Loucy (cell line): ENCODE results near the gene GIMAP1.

ENCODE experiments used
- H2AFZ ChIP-seq: fragments of 200-600 bp; sonication (generic); 2 replicates; pipeline ENCODE4 v1.6.0; 2016; ENCODE audit warnings: antibody characterized with exemption, mild to moderate bottlenecking, low read length, moderate library complexity
- H3F3A ChIP-seq: fragments of 200-600 bp; 2 replicates; pipeline ENCODE4 v1.6.0; 2016; ENCODE audit warnings: antibody characterized with exemption, low read depth, mild to moderate bottlenecking
- H3K27me3 ChIP-seq: fragments of 200-600 bp; sonication (generic); 2 replicates; pipeline ENCODE4 v1.6.1; 2014; ENCODE audit warnings: low read length, mild to moderate bottlenecking; ENCODE audit not compliant: insufficient read depth, poor library complexity, severe bottlenecking
- H3K36me3 ChIP-seq: fragments of 200-600 bp; sonication (generic); 2 replicates; pipeline ENCODE4 v1.6.1; 2016; ENCODE audit warnings: low read length; ENCODE audit not compliant: insufficient read depth
- H3K4me1 ChIP-seq: fragments of 200-600 bp; sonication (generic); 2 replicates; pipeline ENCODE4 v1.5.1; 2014; ENCODE audit warnings: low read length, mild to moderate bottlenecking; ENCODE audit not compliant: insufficient read depth, poor library complexity, severe bottlenecking
- H3K4me2 ChIP-seq: fragments of 200-600 bp; sonication (generic); 2 replicates; pipeline ENCODE4 v1.6.0; 2014; ENCODE audit warnings: antibody characterized with exemption, low read length, low read depth, mild to moderate bottlenecking; ENCODE audit not compliant: poor library complexity, severe bottlenecking
- H3K4me3 ChIP-seq: fragments of 200-600 bp; sonication (generic); 2 replicates; pipeline ENCODE4 v1.5.1; 2014; ENCODE audit warnings: low read length, mild to moderate bottlenecking, mixed read lengths; ENCODE audit not compliant: poor library complexity, severe bottlenecking
- H3K79me2 ChIP-seq: fragments of 200-600 bp; sonication (generic); 2 replicates; pipeline ENCODE4 v1.6.1; 2014; ENCODE audit warnings: low read length; ENCODE audit not compliant: insufficient read depth
- H3K9ac ChIP-seq: fragments of 200-600 bp; sonication (generic); 2 replicates; pipeline ENCODE4 v1.6.0; 2014; ENCODE audit warnings: mild to moderate bottlenecking, low read depth, low read length, moderate library complexity; ENCODE audit not compliant: poor library complexity, severe bottlenecking
- H3K9me2 ChIP-seq: fragments of 200-600 bp; sonication (generic); replicated peaks from 2 replicates; pipeline ENCODE4 v1.6.1; 2016; ENCODE audit warnings: low read depth, low read length, mixed read lengths
- H3K9me3 ChIP-seq: fragments of 200-600 bp; sonication (generic); 2 replicates; pipeline ENCODE4 v1.6.1; 2014; ENCODE audit warnings: mild to moderate bottlenecking, antibody characterized with exemption, low read length, low read depth; ENCODE audit not compliant: insufficient read depth
- H4K20me1 ChIP-seq: fragments of 200-600 bp; sonication (generic); 2 replicates; pipeline ENCODE4 v1.6.0; 2014; ENCODE audit warnings: antibody characterized with exemption, low read length, mild to moderate bottlenecking; ENCODE audit not compliant: insufficient read depth, poor library complexity, severe bottlenecking
- CTCF ChIP-seq: fragments of 200-600 bp; sonication (generic); conservative IDR thresholded peaks from 2 replicates; pipeline ENCODE4 v1.5.1; 2014; ENCODE audit warnings: mild to moderate bottlenecking, antibody characterized with exemption, low read length
- EZH2phosphoT487 ChIP-seq: fragments of 200-600 bp; IDR thresholded peaks from 2 replicates; pipeline ENCODE4 v1.6.1; 2018; ENCODE audit warnings: antibody characterized with exemption, mild to moderate bottlenecking, moderate library complexity, borderline replicate concordance

The GIMAP1 gene

GRCh38 chr7:150685219-150686029, 31.0 kb upstream of the GIMAP1 start, which contains the start of gene GIMAP2:
Gene GIMAP2, plus strand, starts transcription at chr7:150685706. Its CDS starts 1,354 bp downstream, at chr7:150687060.
- no peak for TF ChIP-seq CTCF
- TF ChIP-seq EZH2phosphoT487: no peak
- peak within 1 kb of the TSS; percentile 81 for H3K4me3 ChIP-seq
- peaks cover 6% of the 10 kb centered on the region for H3K36me3 ChIP-seq
- no peaks in the 10 kb centered on the region; the same call in 1 of the 2 replicates for H3K9me3 ChIP-seq
- H2AFZ ChIP-seq: peak within 1 kb of the TSS; percentile 75; the same call in 1 of the 2 replicates
- H3K9me2 ChIP-seq: no peaks in the 10 kb centered on the region
- H3K9ac ChIP-seq: peak within 1 kb of the TSS; percentile 90
- H3K4me2 ChIP-seq: peak within 1 kb of the TSS; percentile 86
- H3F3A ChIP-seq: no peaks in the 10 kb centered on the region
- H3K4me1 ChIP-seq: peaks cover 39% of the 10 kb centered on the region
- peaks cover 53% of the 10 kb centered on the region for H3K79me2 ChIP-seq
- H3K27me3 ChIP-seq: no peaks in the 10 kb centered on the region
- no peaks in the 10 kb centered on the region for H4K20me1 ChIP-seq

GRCh38 chr7:150686030-150686631, 30.3 kb upstream of the GIMAP1 start:
- H3K9ac ChIP-seq: peak overlapping the region; percentile 90
- peak overlapping the region; percentile 81 for H3K4me3 ChIP-seq
- H3F3A ChIP-seq: no peaks in the 10 kb centered on the region
- peaks cover 13% of the 10 kb centered on the region for H3K36me3 ChIP-seq
- H3K9me3 ChIP-seq: peaks cover 4% of the 10 kb centered on the region; the same call in 1 of the 2 replicates
- peak overlapping the region; percentile 86 for H3K4me2 ChIP-seq
- no peaks in the 10 kb centered on the region for H3K9me2 ChIP-seq
- H3K4me1 ChIP-seq: peaks cover 39% of the 10 kb centered on the region
- H4K20me1 ChIP-seq: no peaks in the 10 kb centered on the region
- peak overlapping the region; percentile 75; the same call in 1 of the 2 replicates for H2AFZ ChIP-seq
- H3K79me2 ChIP-seq: peaks cover 55% of the 10 kb centered on the region
- TF ChIP-seq EZH2phosphoT487 (no peak), CTCF (no peak)
- no peaks in the 10 kb centered on the region for H3K27me3 ChIP-seq

GRCh38 chr7:150688630-150689029, 27.8 kb upstream of the GIMAP1 start:
- Histone ChIP-seq H3K4me2 (peak overlapping the region; percentile 86), H3K4me1 (peaks cover 38% of the 10 kb centered on the region), H3K4me3 (peak overlapping the region; percentile 51), H3K9me3 (peaks cover 11% of the 10 kb centered on the region; the same call in 1 of the 2 replicates), H3K9ac (peak overlapping the region; percentile 30), H4K20me1 (no peaks in the 10 kb centered on the region), H3K27me3 (no peaks in the 10 kb centered on the region), H3K36me3 (peaks cover 20% of the 10 kb centered on the region), H2AFZ (no peak overlapping the region), H3K79me2 (peaks cover 55% of the 10 kb centered on the region), H3F3A (no peaks in the 10 kb centered on the region), H3K9me2 (no peaks in the 10 kb centered on the region)
- TF ChIP-seq EZH2phosphoT487 (no peak), CTCF (no peak; the same call in 1 of the 2 replicates)
